Mucosa of descending colon (tissue), 3 donors: ENCODE results near the gene SRPK1. TPM values are rescaled to one million over a fixed set of nuclear protein-coding genes. Genes with fewer than 3 reads are reported as not detected.
"Not testable (repeated sequence)": the region's sequence is repeated elsewhere in the genome, so short reads cannot be mapped to it uniquely, and the experiment has no call there.

Experiments
- ATAC-seq: fragments of 200-7000 bp; cut with Tn5 transposase; one replicate; pipeline ENCODE4 v1.9.1; 2020; ENCODE audit warnings: mild to moderate bottlenecking, moderate library complexity
- DNase-seq, 3 donors: peaks; one replicate each; pipeline ENCODE4 v3.0.0-alpha.2; 2020
- H3K36me3 ChIP-seq: fragments of 200-600 bp; one replicate; pipeline ENCODE4 v1.8.0; 2021; ENCODE audit warnings: low read depth, mild to moderate bottlenecking
- H3K4me1 ChIP-seq: fragments of 200-600 bp; one replicate; pipeline ENCODE4 v1.8.0; 2021; ENCODE audit warnings: low read depth, mild to moderate bottlenecking
- H3K4me3 ChIP-seq: fragments of 200-600 bp; one replicate; pipeline ENCODE4 v1.8.0; 2021; ENCODE audit warnings: mild to moderate bottlenecking
- H3K9me3 ChIP-seq: fragments of 200-600 bp; one replicate; pipeline ENCODE4 v1.8.0; 2021; ENCODE audit warnings: mild to moderate bottlenecking
- intact Hi-C, 2 donors: fragments of 100-400 bp; cut with DNase I in 1 of 2; cut with micrococcal nuclease in 1 of 2; formaldehyde crosslinking; loops; one replicate each; pipeline versions ENCODE4 v1.11.0 to v1.11.1; 2022; cut with DNase I, micrococcal nuclease
- total RNA-seq, 3 donors: library from RNA; stranded (reverse); fragmentation: NEBNext Ultra II Directional in 2 of 3; extraction: Animal tissue kit (Norgen Biotek cat#: 25700) in 2 of 3; gene quantifications; one replicate each; pipeline versions ENCODE4 v1.2.1 to v1.2.4, GENCODE V29; 2021 to 2023
- TF ChIP-seq, protein P1 (sequence below): fragments of 200-600 bp; IDR thresholded peaks from one replicate; pipeline ENCODE4 v1.8.0; 2022; ENCODE audit warnings: antibody characterized with exemption, mild to moderate bottlenecking
- donor health status: DM: no; HTN: no; CAD: no; lungs with moderate emphysema.
- donor health status: DM: no; HTN: no; CAD: no.
- donor health status: DM: no; HTN: yes; CAD: no.

The SRPK1 gene
- total RNA-seq, 3 donors from 2014 or later = 57.3 to 84.3 (median 75.8) TPM

GRCh38 chr6:35936681-35937359, 15.9 kb upstream of the SRPK1 start:
- intact Hi-C loops = no loop called here
- Histone ChIP-seq H3K9me3 (no peaks in the 10 kb centered on the region), H3K4me1 (peaks cover 5% of the 10 kb centered on the region), H3K4me3 (no peak overlapping the region), H3K36me3 (no peaks in the 10 kb centered on the region)
- no peak for DNase-seq
- TF ChIP-seq, protein P1, sequence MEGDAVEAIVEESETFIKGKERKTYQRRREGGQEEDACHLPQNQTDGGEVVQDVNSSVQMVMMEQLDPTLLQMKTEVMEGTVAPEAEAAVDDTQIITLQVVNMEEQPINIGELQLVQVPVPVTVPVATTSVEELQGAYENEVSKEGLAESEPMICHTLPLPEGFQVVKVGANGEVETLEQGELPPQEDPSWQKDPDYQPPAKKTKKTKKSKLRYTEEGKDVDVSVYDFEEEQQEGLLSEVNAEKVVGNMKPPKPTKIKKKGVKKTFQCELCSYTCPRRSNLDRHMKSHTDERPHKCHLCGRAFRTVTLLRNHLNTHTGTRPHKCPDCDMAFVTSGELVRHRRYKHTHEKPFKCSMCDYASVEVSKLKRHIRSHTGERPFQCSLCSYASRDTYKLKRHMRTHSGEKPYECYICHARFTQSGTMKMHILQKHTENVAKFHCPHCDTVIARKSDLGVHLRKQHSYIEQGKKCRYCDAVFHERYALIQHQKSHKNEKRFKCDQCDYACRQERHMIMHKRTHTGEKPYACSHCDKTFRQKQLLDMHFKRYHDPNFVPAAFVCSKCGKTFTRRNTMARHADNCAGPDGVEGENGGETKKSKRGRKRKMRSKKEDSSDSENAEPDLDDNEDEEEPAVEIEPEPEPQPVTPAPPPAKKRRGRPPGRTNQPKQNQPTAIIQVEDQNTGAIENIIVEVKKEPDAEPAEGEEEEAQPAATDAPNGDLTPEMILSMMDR = no peak
- no peak for ATAC-seq

DNA sequence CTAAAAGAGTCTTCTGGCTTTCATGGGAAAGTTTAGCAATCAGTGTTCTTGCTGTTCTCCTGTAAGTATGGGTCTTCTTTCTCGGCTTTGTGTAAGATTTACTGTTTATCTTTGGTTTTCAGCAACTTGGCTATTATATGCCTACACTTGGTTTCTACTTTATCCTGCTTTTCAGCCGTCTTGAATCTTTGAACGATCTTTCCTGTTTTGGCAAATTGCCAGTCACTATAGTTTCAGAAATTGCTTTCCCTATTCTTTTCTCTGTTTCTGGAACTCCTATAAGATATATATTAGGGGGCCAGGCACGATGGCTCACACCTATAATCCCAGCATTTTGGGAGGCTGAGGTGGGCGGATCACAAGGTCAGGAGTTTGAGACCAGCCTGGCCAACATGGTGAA, 14.6 kb upstream of the SRPK1 start:
- TF ChIP-seq, protein P1 = no peak
- intact Hi-C loops = no loop called here
- ATAC-seq = no peak
- H3K4me3 ChIP-seq = no peak overlapping the region
- no peaks in the 10 kb centered on the region for H3K36me3 ChIP-seq
- H3K9me3 ChIP-seq = no peaks in the 10 kb centered on the region
- peaks cover 2% of the 10 kb centered on the region for H3K4me1 ChIP-seq
- DNase-seq = no peak

DNA sequence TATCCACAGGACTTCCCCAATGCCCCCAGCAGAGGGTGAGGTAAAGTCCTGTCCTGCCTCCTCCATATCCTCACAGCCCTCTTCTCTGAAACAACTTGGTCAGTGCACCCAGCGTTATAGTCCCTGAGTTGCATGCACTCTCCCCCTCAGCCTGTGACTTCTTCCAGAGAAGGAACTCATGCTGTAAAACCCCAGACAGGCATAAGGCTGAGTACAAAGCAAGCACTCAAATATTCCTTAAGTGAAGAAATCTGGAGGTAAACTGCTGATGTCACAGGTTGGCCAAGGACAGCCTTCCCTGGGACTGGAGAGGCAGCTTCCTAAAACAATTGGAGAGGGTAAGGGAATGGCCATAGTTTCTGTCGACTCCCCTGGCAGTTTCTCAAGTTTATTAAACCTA, 12.9 kb upstream of the SRPK1 start:
- DNase-seq = no peak
- TF ChIP-seq, protein P1 = no peak
- Histone ChIP-seq H3K4me3 (no peak overlapping the region), H3K9me3 (no peaks in the 10 kb centered on the region), H3K36me3 (no peaks in the 10 kb centered on the region), H3K4me1 (no peaks in the 10 kb centered on the region)
- intact Hi-C loops = no loop called here
- ATAC-seq = no peak

DNA sequence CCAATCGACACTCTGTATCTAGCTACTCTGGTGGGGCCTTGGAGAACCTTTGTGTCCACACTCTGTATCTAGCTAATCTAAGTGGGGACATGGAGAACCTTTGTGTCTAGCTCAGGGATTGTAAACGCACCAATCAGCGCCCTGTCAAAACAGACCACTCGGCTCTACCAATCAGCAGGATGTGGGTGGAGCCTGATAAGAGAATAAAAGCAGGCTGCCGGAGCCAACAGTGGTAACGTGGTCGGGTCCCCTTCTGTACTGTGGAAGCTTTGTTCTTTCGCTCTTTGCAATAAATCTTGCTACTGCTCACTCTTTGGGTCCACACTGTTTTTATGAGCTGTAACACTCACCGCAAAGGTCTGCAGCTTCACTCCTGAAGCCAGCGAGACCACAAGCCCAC, 11.0 kb upstream of the SRPK1 start:
- H3K4me1 ChIP-seq, ATAC-seq, H3K9me3 ChIP-seq, intact Hi-C loops, H3K4me3 ChIP-seq, DNase-seq, H3K36me3 ChIP-seq: not testable (repeated sequence)

- TF ChIP-seq, protein P1 = no peak
- ATAC-seq (no peak), DNase-seq (no peak)
Measured at GRCh38 chr6:35931120-35931561, 10.2 kb upstream of the SRPK1 start.

GRCh38 chr6:35929601-35930000, 8.7 kb upstream of the SRPK1 start:
- Histone ChIP-seq H3K4me1 (peaks cover 18% of the 10 kb centered on the region), H3K36me3 (no peaks in the 10 kb centered on the region), H3K9me3 (no peaks in the 10 kb centered on the region), H3K4me3 (no peak overlapping the region)
- DNase-seq (no peak), ATAC-seq (no peak)
- TF ChIP-seq, protein P1 = no peak
- intact Hi-C loops = no loop called here

More at GRCh38 chr6:35931120-35931561, 10.2 kb upstream of the SRPK1 start:
- H3K4me1 ChIP-seq = peaks cover 11% of the 10 kb centered on the region
- intact Hi-C loops = no loop called here
- H3K9me3 ChIP-seq = no peaks in the 10 kb centered on the region
- H3K4me3 ChIP-seq = no peak overlapping the region
- no peaks in the 10 kb centered on the region for H3K36me3 ChIP-seq
